WTC11 (cell line): ENCODE data around the gene BCAR3.
"Not testable (repeated sequence)": the region's sequence is repeated elsewhere in the genome, so short reads cannot be mapped to it uniquely, and the experiment has no call there.

ENCODE experiments used
- ATF3 ChIP-seq: sonication (generic); formaldehyde crosslinking; conservative IDR thresholded peaks from 2 replicates; pipeline ENCODE4 v1.8.1; 2022; ENCODE audit warnings: mild to moderate bottlenecking, missing genetic modification reagents
- CREM ChIP-seq: sonication (generic); formaldehyde crosslinking; IDR thresholded peaks from 2 replicates; pipeline ENCODE4 v1.8.1; 2022; ENCODE audit warnings: mild to moderate bottlenecking, missing genetic modification reagents, moderate library complexity
- CTCF ChIP-seq: fragments of 200-600 bp; IDR thresholded peaks from 2 replicates; pipeline ENCODE4 v1.8.0; 2022; ENCODE audit warnings: antibody characterized with exemption
- ESRRA ChIP-seq: sonication (generic); formaldehyde crosslinking; IDR thresholded peaks from 2 replicates; pipeline ENCODE4 v1.8.1; 2022; ENCODE audit warnings: mild to moderate bottlenecking, missing genetic modification reagents, borderline replicate concordance
- FOXP1 ChIP-seq: sonication (generic); formaldehyde crosslinking; IDR thresholded peaks from 2 replicates; pipeline ENCODE4 v1.8.0; 2022; ENCODE audit warnings: missing genetic modification reagents, mild to moderate bottlenecking, moderate library complexity, borderline replicate concordance
- FOXP4 ChIP-seq: sonication (generic); formaldehyde crosslinking; IDR thresholded peaks from 2 replicates; pipeline ENCODE4 v1.8.0; 2022; ENCODE audit warnings: mild to moderate bottlenecking, missing genetic modification reagents
- GABPB1 ChIP-seq: sonication (generic); formaldehyde crosslinking; IDR thresholded peaks from 2 replicates; pipeline ENCODE4 v1.8.1; 2023; ENCODE audit warnings: mild to moderate bottlenecking, missing genetic modification reagents
- IRF1 ChIP-seq: sonication (generic); formaldehyde crosslinking; IDR thresholded peaks from 2 replicates; pipeline ENCODE4 v1.8.0; 2023; ENCODE audit warnings: missing genetic modification reagents
- PRDM15 ChIP-seq: sonication (generic); formaldehyde crosslinking; IDR thresholded peaks from 2 replicates; pipeline ENCODE4 v1.8.0; 2022; ENCODE audit warnings: missing genetic modification reagents
- TEAD4 ChIP-seq: sonication (generic); formaldehyde crosslinking; IDR thresholded peaks from 2 replicates; pipeline ENCODE4 v1.8.0; 2022; ENCODE audit warnings: mild to moderate bottlenecking, missing genetic modification reagents
- ZBTB21 ChIP-seq: sonication (generic); formaldehyde crosslinking; IDR thresholded peaks from 2 replicates; pipeline ENCODE4 v1.8.1; 2023; ENCODE audit warnings: mild to moderate bottlenecking, missing genetic modification reagents, borderline replicate concordance
- TF ChIP-seq, protein P1 (sequence below): sonication (generic); formaldehyde crosslinking; IDR thresholded peaks from 2 replicates; pipeline ENCODE4 v1.8.1; 2022; ENCODE audit warnings: low read depth, missing genetic modification reagents, borderline replicate concordance
- TF ChIP-seq, protein P2 (sequence below): sonication (generic); formaldehyde crosslinking; IDR thresholded peaks from 2 replicates; pipeline ENCODE4 v1.8.0; 2023; ENCODE audit warnings: mild to moderate bottlenecking, missing genetic modification reagents
- TF ChIP-seq, protein P3 (sequence below): sonication (generic); formaldehyde crosslinking; IDR thresholded peaks from 2 replicates; pipeline ENCODE4 v1.8.1; 2023; ENCODE audit warnings: mild to moderate bottlenecking, missing genetic modification reagents, moderate library complexity

DNA sequence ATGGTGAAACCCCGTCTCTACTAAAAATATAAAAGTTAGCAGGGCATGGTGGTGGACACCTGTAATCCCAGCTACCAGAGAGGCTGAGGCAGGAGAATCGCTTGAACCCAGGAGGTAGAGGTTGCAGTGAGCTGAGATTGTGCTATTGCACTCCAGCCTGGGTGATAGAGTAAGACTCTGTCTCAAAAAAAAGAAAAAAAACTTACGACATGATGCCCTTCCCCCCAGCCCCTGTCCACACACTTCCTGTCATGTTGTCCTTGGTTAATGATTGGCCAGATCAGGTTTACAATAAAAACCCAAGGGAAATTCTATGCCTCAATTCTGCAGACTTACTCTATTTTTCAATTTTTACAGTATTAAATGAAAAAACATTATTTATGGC, 90.4 kb downstream of the BCAR3 start:
- TF ChIP-seq ZBTB21 (CRISPR knock-in tag); TEAD4; ESRRA (CRISPR knock-in tag); PRDM15 (CRISPR knock-in tag); ATF3 (CRISPR knock-in tag); CREM (CRISPR knock-in tag); CTCF; GABPB1 (CRISPR knock-in tag); FOXP1 (CRISPR knock-in tag); FOXP4 (CRISPR knock-in tag); IRF1 (CRISPR knock-in tag): not testable (repeated sequence)
- TF ChIP-seq, protein P1, sequence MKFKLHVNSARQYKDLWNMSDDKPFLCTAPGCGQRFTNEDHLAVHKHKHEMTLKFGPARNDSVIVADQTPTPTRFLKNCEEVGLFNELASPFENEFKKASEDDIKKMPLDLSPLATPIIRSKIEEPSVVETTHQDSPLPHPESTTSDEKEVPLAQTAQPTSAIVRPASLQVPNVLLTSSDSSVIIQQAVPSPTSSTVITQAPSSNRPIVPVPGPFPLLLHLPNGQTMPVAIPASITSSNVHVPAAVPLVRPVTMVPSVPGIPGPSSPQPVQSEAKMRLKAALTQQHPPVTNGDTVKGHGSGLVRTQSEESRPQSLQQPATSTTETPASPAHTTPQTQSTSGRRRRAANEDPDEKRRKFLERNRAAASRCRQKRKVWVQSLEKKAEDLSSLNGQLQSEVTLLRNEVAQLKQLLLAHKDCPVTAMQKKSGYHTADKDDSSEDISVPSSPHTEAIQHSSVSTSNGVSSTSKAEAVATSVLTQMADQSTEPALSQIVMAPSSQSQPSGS: not testable (repeated sequence)
- TF ChIP-seq, protein P2, sequence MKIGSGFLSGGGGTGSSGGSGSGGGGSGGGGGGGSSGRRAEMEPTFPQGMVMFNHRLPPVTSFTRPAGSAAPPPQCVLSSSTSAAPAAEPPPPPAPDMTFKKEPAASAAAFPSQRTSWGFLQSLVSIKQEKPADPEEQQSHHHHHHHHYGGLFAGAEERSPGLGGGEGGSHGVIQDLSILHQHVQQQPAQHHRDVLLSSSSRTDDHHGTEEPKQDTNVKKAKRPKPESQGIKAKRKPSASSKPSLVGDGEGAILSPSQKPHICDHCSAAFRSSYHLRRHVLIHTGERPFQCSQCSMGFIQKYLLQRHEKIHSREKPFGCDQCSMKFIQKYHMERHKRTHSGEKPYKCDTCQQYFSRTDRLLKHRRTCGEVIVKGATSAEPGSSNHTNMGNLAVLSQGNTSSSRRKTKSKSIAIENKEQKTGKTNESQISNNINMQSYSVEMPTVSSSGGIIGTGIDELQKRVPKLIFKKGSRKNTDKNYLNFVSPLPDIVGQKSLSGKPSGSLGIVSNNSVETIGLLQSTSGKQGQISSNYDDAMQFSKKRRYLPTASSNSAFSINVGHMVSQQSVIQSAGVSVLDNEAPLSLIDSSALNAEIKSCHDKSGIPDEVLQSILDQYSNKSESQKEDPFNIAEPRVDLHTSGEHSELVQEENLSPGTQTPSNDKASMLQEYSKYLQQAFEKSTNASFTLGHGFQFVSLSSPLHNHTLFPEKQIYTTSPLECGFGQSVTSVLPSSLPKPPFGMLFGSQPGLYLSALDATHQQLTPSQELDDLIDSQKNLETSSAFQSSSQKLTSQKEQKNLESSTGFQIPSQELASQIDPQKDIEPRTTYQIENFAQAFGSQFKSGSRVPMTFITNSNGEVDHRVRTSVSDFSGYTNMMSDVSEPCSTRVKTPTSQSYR (CRISPR knock-in tag): not testable (repeated sequence)
- TF ChIP-seq, protein P3, sequence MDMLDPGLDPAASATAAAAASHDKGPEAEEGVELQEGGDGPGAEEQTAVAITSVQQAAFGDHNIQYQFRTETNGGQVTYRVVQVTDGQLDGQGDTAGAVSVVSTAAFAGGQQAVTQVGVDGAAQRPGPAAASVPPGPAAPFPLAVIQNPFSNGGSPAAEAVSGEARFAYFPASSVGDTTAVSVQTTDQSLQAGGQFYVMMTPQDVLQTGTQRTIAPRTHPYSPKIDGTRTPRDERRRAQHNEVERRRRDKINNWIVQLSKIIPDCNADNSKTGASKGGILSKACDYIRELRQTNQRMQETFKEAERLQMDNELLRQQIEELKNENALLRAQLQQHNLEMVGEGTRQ (CRISPR knock-in tag): not testable (repeated sequence)
